Body of pancreas (tissue), 4 donors: ENCODE data around the gene COPZ1. TPM values are rescaled to one million over a fixed set of nuclear protein-coding genes. Genes with fewer than 3 reads are reported as not detected.

ENCODE experiments used
- ATAC-seq: fragments of 150-250 bp; one replicate; pipeline ENCODE4 v1.9.1; 2016
- DNase-seq, 4 donors: peaks; one replicate each; pipeline ENCODE4 v3.0.0-alpha.2; 2019
- H3K27ac ChIP-seq, 4 donors: fragments of 200-600 bp; sonication (generic); 1 replicate in 3 of 4; 2 replicates in 1 of 4; pipeline versions ENCODE4 v1.5.1 to v1.6.1; 2016 to 2019; ENCODE audit warnings: mild to moderate bottlenecking in 1 of 4, mixed read lengths in 1 of 4, moderate library complexity in 1 of 4
- H3K27me3 ChIP-seq, 2 donors: fragments of 200-600 bp; sonication (generic); one replicate each; pipeline ENCODE4 v1.6.0; 2016; ENCODE audit warnings: mild to moderate bottlenecking in 1 of 2
- H3K36me3 ChIP-seq, 2 donors: fragments of 200-600 bp; sonication (generic); replicated peaks in 1 of 2; 2 replicates each; pipeline ENCODE4 v1.5.1; 2016; ENCODE audit warnings: low read depth in 2 of 2; ENCODE audit not compliant: insufficient read depth in 1 of 2
- H3K4me1 ChIP-seq: fragments of 200-600 bp; sonication (generic); one replicate; pipeline ENCODE4 v1.6.0; 2016
- H3K4me3 ChIP-seq, 2 donors: fragments of 200-600 bp; sonication (generic); 1 replicate in 1 of 2; 2 replicates in 1 of 2; pipeline ENCODE4 v1.5.1; 2016 to 2019
- H3K9me3 ChIP-seq, 3 donors: fragments of 200-600 bp; sonication (generic); 1 replicate in 2 of 3; 2 replicates in 1 of 3; pipeline ENCODE4 v1.5.1; 2016
- POLR2A ChIP-seq, 3 donors: fragments of 450-650 bp; IDR thresholded peaks; one replicate each; pipeline ENCODE4 v1.6.1; 2016; ENCODE audit warnings: antibody characterized with exemption in 3 of 3, mild to moderate bottlenecking in 2 of 3
- WGBS, 2 donors: methylation state at CpG; one replicate each; pipeline ENCODE4 v1.1.5; 2017; 5-methylcytosine and 5-hydroxymethylcytosine counted together
- intact Hi-C: fragments of 100-400 bp; cut with DNase I; formaldehyde crosslinking; loops from one replicate; pipeline ENCODE4 v1.15.1; 2023
- total RNA-seq, 2 donors: library from RNA; depleted of rRNA; stranded (reverse); fragments of >200 nt; gene quantifications; one replicate each; pipeline ENCODE4 v1.1.0, GENCODE V29; 2016
- TF ChIP-seq, protein P1 (sequence below), 7 experiments: fragments of 450-650 bp in 4 of 7; fragments of 200-600 bp in 3 of 7; sonication (generic) in 3 of 7; IDR thresholded peaks; one replicate each; pipeline ENCODE4 v1.5.1; 2016 to 2019; ENCODE audit warnings: antibody characterized with exemption in 7 of 7

COPZ1 gene
- total RNA-seq, 2 donors from 2014 or later: 34.3 to 71.3 TPM

DNA sequence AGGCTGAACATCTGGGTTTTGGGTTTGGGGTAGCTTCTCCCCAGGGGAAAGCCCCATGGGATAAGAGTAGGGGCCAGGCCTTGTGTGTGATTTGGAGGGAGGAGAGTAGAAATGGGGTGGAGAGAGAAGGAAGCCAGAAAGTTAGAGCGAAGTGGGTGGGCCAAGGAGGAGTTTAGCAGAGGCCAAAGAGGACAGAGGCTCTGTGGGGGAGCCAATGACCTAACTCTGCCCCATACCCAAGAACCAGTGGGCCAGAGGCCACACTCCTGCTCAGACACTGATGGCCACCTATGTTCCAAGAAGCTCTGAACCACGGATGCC, 50.3 kb downstream of the COPZ1 start:
- 67 to 83% methylated on average over 2 of the region's 2 CpGs for WGBS, 2 donors
- no peaks in the 10 kb centered on the region for H3K27me3 ChIP-seq
- no peak for DNase-seq
- H3K27ac ChIP-seq: no peak overlapping the region
- ATAC-seq: no peak
- no peaks in the 10 kb centered on the region for H3K36me3 ChIP-seq
- intact Hi-C loops: no loop called here
- H3K4me1 ChIP-seq: peaks cover 20% of the 10 kb centered on the region
- H3K4me3 ChIP-seq: no peak overlapping the region
- H3K9me3 ChIP-seq: no peaks in the 10 kb centered on the region
- TF ChIP-seq POLR2A (IDR thresholded peaks at IDR 0.05): no peak
- TF ChIP-seq, protein P1, sequence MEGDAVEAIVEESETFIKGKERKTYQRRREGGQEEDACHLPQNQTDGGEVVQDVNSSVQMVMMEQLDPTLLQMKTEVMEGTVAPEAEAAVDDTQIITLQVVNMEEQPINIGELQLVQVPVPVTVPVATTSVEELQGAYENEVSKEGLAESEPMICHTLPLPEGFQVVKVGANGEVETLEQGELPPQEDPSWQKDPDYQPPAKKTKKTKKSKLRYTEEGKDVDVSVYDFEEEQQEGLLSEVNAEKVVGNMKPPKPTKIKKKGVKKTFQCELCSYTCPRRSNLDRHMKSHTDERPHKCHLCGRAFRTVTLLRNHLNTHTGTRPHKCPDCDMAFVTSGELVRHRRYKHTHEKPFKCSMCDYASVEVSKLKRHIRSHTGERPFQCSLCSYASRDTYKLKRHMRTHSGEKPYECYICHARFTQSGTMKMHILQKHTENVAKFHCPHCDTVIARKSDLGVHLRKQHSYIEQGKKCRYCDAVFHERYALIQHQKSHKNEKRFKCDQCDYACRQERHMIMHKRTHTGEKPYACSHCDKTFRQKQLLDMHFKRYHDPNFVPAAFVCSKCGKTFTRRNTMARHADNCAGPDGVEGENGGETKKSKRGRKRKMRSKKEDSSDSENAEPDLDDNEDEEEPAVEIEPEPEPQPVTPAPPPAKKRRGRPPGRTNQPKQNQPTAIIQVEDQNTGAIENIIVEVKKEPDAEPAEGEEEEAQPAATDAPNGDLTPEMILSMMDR (IDR thresholded peaks at IDR 0.05): no peak

DNA sequence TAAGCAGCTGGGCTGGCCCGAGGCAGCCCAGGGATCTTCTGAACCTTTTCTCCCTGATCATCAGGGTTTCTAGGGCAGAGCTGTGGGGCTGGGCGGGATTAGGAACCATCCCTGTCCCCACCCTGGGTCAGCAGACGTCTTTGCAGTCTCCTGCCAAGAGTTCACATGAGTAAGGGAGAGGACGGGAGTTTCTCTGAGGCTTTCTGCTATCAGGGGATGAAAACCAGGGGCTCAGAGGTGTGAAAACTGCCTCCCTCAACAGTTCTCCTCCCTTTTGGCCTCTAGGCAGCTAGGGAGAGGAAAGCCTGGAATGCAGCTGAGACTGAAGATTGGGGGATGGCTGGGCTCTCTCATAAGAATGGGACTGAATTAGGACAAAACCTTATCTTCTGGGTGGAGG, 51.7 kb downstream of the COPZ1 start:
- WGBS, 2 donors: 71 to 88% methylated on average over 4 of the region's 4 CpGs
- H3K4me1 ChIP-seq: peaks cover 13% of the 10 kb centered on the region
- TF ChIP-seq POLR2A (IDR thresholded peaks at IDR 0.05): no peak
- TF ChIP-seq, protein P1 (IDR thresholded peaks at IDR 0.05): no peak
- ATAC-seq (no peak), DNase-seq (no peak)
- no peaks in the 10 kb centered on the region for H3K9me3 ChIP-seq
- H3K4me3 ChIP-seq: no peak overlapping the region
- H3K36me3 ChIP-seq: no peaks in the 10 kb centered on the region
- intact Hi-C loops: no loop called here
- no peaks in the 10 kb centered on the region for H3K27me3 ChIP-seq
- no peak overlapping the region for H3K27ac ChIP-seq

DNA sequence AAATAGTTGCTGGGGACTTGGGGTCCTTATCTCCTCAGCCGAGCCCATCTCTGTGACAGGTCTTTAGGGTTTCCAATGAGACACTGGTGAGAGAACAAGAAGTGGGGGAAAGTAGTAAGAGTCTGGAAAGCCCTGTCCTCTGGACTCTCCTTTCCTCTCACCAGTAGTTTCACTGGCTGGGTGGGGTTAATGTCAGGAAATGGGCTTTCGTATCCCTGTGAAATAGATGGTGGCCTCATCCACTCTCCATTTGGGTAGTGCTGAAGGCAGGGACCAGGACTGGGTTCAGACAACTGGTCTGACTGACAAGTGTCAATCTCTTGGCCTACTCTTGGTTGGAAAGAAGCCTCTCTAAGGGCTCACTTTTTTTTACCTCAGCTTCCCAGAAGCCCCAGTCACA, 52.1 kb downstream of the COPZ1 start:
- intact Hi-C loops: no loop called here
- no peaks in the 10 kb centered on the region for H3K9me3 ChIP-seq
- no peak overlapping the region for H3K4me3 ChIP-seq
- TF ChIP-seq POLR2A (IDR thresholded peaks at IDR 0.05): no peak
- TF ChIP-seq, protein P1 (IDR thresholded peaks at IDR 0.05): no peak
- H3K27ac ChIP-seq: no peak overlapping the region
- WGBS, 2 donors: 64 to 85% methylated on average over 2 of the region's 2 CpGs
- ATAC-seq (no peak), DNase-seq (no peak)
- H3K36me3 ChIP-seq: no peaks in the 10 kb centered on the region
- no peaks in the 10 kb centered on the region for H3K27me3 ChIP-seq
- H3K4me1 ChIP-seq: peaks cover 10% of the 10 kb centered on the region

DNA sequence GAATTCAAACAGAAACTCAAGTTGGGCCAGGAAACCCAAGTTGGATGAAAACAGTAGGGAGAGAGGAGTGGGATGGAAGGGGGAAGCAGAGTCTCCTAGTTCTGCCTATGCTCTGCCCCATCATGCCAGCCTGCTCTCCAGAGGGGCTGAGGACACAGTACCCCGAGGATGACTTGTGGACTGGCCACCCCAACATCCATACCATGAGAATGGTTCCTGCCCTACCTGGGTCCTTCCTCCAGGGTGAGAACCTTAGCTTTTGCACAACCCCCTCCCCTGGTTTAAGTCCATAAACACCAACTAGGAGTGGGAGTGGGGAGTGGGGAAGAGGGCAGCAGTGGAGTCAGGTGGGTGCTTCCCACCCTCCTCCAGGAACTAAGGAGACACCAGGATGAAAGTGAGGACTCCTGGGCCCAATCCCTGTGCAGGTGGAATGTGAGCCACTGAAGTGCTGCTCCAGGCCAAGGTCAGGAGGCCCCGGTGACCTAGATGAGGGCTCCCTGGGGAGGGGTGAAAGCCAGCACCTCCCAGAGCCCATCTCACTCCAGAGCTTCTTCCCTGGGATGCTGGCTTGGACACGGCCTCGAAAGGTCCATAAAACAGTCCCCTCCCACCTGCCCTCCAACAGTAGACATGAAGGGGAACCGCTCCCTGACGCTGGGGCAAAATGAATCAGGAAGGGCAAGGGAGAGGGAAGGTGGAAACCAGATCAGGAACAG, 53.0 kb downstream of the COPZ1 start:
- H3K9me3 ChIP-seq: no peaks in the 10 kb centered on the region
- H3K4me1 ChIP-seq: peaks cover 7% of the 10 kb centered on the region
- H3K36me3 ChIP-seq: no peaks in the 10 kb centered on the region
- DNase-seq (no peak), ATAC-seq (no peak)
- H3K27ac ChIP-seq: no peak overlapping the region
- H3K4me3 ChIP-seq: no peak overlapping the region
- 76 to 83% methylated on average over 6 of the region's 6 CpGs for WGBS, 2 donors
- no peaks in the 10 kb centered on the region for H3K27me3 ChIP-seq
- TF ChIP-seq, protein P1 (IDR thresholded peaks at IDR 0.05): no peak
- TF ChIP-seq POLR2A (IDR thresholded peaks at IDR 0.05): no peak
- intact Hi-C loops: no loop called here

DNA sequence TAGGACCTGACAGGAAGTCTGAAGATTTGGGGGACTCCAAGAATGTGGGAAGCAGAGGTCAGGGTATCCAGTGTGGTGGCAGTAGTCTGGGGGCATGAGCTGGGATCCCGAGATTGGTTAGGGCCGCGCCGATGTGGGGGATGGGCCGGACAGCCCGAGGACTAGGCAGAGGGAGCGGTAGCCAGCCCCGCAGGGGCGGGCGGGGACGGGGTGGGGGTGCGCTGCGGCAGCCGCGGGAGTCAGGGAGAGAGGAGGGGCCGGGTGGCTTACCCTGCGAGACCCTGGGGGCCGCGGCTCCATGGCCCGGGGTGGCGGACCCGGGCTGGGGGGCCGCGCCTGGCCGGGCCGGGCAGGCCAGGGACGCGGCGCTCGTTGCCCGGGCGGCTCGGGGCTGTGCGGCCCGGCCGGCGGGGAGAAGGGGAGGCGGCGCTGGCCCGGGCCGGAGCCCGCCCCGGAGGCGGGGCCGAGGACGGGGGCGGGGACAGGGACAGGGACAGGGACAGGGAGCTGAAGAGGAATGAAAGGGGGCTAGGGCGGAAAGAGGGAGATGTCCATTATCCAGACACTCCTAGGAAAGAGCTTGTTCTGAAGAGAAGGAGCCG, 54.0 kb downstream of the COPZ1 start:
- peaks cover 7% of the 10 kb centered on the region for H3K4me1 ChIP-seq
- DNase-seq (peak; percentile 53 to 72 (median 66)), ATAC-seq (peak; percentile 86)
- H3K4me3 ChIP-seq: peak overlapping the region in 1 of 2 donors; percentile 8
- intact Hi-C loops: no loop called here
- H3K9me3 ChIP-seq: no peaks in the 10 kb centered on the region
- H3K36me3 ChIP-seq: no peaks in the 10 kb centered on the region
- H3K27ac ChIP-seq: peak overlapping the region in 1 of 4 donors; percentile 61
- H3K27me3 ChIP-seq: no peaks in the 10 kb centered on the region
- 3 to 12% methylated on average over 18 to 34 of the region's 49 CpGs for WGBS, 2 donors
- no peak for TF ChIP-seq POLR2A (IDR thresholded peaks at IDR 0.05)
- TF ChIP-seq, protein P1 (IDR thresholded peaks at IDR 0.05): no peak
